ENCODE results near the gene RFTN2. TPM values are rescaled to one million over a fixed set of nuclear protein-coding genes. Genes with fewer than 3 reads are reported as not detected.
"Not testable (repeated sequence)": the region's sequence is repeated elsewhere in the genome, so short reads cannot be mapped to it uniquely, and the experiment has no call there.

Gene RFTN2, protein sequence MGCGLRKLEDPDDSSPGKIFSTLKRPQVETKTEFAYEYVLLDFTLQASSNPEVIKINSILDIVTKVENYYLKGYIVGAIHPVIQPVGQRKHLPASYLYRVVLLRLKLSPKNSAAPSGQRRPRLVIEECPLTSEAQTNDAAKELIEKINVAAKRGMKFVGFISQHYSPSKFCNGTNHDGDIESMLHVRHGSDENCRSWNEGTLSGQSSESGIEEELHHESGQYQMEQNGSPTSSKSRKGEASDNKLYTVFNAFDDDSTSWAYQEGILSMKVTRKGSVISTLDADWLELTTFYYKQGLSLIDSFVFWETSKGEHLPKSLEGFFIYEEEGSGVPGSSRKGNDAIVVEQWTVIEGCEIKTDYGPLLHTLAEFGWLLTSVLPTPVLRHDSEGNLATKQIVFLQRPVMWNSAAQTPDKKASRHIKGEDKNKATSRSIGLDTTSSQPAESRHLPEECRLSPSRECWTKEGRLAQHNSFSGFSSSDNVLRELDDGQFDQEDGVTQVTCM
- 7.0 TPM for total RNA-seq

DNA sequence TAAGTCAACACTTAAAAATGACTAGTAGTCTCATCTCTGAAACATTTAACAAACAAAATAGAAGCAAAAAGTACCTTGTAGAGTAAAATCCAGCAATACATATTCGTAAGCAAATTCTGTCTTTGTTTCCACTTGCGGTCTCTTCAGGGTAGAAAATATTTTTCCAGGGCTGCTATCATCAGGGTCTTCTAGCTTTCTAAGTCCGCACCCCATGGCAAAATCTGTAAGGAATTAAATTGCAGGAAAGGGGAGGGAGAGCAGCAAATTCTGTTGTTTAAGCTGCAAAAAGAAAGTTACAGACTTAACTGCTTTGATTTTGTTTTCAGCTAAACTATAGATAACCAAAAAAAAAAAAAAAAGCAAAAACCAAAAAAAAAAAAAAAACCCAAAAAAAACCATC is at the start of gene RFTN2:
RFTN2 (minus strand) TSS at position 342 of the 400 bp plus-strand sequence; CDS start at position 213, 129 bp downstream.
- DNase-seq (ENCODE audit: low spot score) = no peak

DNA sequence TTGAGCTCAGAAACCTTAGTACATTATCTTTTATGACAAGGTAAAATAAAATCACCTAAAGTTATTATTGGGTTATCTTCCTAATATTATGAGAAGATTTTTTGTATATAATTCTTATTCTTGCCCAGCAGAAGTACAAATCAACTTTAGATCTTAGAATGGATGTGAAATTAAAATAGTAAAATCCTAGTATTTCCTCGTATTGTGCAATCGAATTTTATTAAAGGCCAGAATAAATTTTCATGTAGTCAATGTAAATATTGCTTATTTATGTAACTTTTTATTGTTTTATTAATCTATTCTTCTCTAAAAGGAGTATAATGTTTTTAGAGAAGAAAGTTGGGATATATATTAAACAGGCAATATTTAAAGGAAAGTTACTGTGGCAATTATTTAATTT is 42.5 kb upstream of the RFTN2 start:
- no peak for DNase-seq (ENCODE audit: low spot score)

DNA sequence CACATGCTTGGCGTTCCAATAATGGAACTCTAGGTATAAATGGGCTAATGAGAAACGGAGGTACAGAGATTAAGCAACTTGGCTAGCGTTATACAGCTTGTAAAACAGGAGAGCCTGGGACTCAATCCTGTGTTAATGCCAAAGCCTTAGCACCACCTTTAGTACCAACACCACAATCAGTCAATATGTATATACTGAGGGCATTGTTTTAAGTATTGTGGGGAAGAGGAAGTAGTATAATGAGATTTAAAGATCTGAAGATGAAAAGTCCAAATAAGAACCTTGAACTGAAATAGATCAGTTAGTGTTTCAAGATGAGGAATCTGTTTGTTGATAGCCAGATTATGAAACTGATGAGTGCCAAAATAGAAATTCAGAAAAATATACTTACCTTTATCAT is 37.9 kb upstream of the RFTN2 start:
- DNase-seq (ENCODE audit: low spot score) = no peak

DNA sequence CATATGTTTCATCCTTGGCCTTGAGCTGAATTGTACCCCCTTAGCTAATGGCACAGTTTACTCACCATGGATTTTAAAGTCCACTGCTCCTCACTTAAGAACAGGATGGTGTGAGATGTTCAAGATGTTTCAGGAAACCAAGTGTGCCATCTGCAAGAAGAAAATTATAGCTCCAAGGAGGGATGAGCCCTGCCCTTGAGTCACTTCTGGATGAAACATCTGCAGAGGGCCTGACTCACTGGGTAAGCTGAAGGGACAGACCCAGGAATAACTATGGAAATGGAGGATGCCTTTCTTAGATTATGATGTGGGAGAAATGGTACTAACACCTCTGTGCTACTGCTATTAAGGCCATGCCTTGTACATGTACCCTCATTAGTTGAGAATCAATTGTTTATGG is 36.2 kb upstream of the RFTN2 start:
- no peak for DNase-seq (ENCODE audit: low spot score)

DNA sequence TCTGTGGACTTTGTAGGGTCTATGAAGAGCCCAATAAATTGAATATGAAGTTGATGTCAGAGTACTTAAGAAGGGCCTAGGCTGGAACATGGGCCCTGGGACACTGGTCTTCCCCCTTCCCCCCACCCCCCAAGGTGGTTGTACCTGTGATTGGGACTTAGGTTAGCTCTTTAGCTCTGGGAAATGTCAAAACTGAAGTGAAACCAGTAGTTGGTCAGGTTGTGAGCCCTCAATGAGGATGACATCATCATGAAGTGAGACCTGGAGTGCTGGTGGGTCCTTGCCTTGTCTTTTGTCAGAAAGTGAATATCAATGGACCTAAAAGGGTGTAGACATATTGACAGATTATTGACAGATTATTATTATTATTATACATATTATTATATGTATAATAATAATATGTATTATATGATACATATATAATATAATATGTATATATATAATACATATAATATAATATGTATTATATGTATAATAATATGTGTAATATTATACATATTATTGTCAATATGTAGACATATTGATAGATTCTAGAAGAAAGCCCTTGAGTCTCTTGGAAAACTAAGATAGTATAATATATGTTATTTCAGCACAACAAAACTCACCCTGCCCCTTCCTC is 35.1 kb upstream of the RFTN2 start:
- DNase-seq (ENCODE audit: low spot score) = no peak

DNA sequence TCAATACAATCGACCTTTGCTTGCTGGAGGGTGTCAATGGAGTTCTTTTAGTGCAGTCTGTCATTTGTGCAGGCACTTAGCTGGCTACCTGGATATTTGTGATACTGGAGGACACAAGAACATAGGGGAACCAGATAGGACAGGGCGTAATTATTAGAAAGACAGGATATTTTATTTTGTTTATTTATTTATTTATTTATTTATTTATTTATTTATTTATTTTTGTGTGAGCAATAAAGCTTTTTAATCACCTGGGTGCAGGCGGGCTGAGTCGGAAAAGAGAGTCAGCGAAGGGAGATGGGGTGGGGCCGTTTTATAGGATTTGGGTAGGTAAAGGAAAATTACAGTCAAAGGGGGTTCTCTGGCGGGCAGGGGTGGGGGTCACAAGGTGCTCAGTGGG is 33.8 kb upstream of the RFTN2 start:
- not testable (repeated sequence) for DNase-seq (ENCODE audit: low spot score)

DNA sequence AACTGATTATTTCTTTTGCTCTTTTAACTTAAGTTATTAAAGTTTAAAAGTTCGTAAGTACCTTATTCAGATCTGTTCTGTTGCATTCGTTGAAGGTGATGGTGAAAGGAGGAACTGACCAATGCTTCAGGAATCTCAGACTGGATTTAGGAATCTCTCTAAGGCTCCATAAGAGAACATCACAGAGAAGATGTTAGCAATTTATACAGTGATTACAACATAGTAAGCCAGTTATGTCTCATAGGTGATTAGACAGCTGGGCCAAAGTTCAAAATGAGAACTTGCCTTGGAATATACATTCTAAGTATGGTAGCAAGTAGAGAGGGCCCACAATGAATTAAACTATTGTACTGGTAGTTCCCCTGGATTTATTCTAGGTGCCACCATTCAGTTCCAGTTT is 32.9 kb upstream of the RFTN2 start:
- no peak for DNase-seq (ENCODE audit: low spot score)

DNA sequence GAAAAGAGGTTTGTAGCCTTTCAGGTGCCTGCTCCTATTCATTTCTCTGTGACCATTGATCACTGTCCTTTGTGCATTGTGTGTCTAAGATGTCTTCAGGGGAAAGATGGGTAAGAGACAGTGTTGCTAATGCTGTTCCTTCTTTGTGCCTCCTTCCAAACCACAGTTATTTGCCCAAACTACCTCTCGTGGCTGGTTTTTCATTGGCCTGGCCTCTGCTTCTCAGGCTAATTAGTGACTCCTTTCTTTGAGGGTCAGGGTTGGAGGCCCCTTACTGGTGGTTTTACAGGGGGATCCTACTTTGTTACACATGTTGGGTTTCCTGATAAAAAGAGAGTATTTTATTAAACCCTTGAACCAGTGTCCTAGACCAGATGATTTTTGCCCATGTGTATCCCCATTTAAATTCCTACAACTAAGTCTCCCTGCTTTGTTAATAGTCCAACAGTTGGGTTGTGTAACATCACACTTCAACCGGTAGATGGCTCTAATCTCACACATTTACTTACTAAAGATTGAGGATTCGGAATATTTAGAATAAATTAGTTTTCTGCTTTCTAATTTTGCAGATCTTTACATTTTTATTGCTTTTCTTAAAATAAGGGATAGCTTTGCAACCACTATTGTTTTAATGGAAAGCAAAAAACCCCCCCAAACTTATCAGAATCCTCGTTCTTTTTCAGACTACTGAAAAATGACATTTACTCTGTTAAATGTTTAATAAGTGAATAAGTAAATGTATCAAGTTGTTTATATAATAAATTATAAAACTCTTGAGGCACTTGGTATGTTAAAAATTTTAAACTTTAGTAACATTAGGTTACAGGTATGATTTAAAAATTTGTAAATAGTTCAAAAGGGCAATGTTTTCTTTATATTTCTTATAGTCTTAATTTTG is 32.2 kb upstream of the RFTN2 start:
- DNase-seq (ENCODE audit: low spot score) = no peak

DNA sequence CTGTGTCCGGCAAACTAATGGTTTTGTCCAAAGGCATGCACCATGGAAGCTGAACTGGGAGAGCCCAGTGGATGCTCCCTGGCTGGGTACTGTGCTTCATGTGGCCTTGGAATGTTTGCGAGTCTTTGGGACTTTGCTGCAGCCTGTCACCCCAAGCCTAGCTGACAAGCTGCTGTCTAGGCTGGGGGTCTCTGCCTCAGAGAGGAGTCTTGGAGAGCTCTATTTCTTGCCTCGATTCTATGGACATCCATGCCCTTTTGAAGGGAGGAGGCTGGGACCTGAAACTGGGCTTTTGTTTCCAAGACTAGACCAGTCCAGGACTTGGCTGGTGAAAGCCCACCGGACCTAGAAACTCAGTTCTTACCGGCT is 31.4 kb upstream of the RFTN2 start:
- DNase-seq (ENCODE audit: low spot score) = no peak

DNA sequence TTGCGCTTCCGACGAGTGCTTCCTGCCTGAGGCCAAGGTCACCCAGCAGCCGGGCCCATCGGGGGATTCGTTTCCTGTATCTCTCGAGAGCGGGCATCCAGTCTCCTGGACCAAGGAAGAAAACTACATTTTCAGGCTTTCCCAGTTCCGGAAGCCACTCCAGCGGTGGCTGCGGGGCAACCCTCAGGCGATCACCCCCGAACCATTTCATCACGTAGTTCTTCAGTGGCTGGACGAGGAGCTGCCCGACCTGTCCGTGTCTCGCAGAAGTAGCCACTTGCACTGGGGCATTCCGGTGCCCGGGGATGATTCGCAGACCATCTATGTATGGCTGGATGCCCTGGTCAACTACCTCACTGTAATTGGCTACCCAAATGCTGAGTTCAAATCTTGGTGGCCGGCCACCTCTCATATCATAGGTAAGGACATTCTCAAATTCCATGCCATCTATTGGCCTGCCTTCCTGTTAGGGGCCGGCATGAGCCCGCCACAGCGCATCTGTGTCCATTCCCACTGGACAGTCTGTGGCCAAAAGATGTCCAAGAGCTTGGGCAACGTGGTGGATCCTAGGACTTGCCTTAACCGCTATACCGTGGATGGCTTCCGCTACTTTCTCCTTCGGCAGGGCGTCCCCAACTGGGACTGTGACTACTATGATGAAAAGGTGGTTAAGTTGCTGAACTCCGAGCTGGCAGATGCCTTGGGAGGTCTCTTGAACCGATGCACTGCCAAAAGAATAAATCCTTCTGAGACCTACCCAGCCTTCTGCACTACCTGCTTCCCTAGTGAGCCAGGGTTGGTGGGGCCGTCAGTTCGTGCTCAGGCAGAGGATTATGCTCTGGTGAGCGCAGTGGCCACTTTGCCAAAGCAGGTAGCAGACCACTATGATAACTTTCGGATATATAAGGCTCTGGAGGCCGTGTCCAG is 30.8 kb upstream of the RFTN2 start:
- DNase-seq (ENCODE audit: low spot score) = peak; percentile 44

DNA sequence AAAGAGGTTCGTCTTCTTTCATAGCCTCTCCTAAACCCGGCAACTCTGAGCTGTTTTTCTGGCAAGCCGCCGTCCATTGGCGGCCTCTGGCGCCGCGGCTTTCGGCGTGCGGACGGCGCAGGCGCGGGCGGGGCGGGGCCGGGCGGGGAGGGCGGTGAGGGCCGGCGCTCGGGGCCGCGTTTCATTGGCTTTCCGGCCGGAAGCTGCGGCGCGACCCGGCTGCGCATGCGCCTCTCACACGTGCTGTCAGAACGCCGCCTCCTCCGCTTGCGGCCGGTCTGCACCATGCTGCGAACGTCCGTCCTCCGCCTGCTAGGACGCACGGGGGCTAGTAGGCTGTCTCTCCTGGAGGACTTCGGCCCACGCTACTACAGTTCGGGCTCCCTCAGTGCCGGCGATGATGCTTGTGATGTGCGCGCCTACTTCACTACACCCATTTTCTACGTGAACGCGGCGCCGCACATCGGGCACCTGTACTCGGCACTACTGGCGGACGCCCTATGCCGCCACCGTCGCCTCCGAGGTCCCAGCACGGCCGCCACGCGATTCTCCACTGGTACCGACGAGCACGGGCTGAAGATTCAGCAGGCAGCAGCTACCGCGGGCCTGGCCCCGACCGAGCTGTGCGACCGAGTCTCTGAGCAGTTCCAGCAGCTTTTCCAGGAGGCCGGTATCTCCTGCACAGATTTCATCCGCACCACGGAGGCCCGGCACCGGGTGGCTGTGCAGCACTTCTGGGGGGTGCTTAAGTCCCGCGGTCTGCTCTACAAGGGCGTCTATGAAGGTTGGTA is 29.9 kb upstream of the RFTN2 start, which contains the start of gene MARS2:
MARS2 (plus strand) TSS at position 249 of the 791 bp plus-strand sequence; CDS start at position 286, 37 bp downstream.
- peak; percentile 93 for DNase-seq (ENCODE audit: low spot score)

DNA sequence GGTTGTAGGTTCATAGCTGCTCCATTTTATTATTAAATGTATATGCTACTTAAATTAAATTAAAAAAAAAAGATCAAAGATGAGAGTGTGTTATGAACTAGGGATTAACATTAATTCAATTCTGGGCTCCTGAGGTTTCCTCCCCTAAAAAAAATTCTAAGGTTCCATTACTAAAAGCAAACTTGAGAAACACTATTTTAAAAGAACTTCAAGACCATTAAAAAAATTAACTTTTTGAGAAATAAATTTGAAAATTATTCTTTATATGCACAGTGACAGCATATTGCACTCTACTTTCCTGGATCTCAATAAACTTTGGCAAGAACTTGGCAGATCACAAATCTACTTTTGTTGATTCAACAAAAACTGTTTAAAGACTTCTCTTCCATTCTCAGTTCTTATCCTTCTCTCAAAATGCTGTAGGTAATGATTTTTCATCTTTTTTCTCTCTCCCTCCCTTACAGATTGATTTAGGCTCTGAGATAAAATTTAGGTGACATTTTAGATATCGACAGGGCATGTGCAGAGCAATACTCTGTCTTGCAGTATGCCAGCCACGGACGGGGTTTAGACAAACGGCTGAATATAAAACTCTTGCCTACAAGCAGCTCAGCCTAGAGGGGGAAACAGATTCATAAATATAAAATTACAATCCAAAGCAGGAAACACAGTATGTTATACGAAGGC is 29.2 kb upstream of the RFTN2 start:
- DNase-seq (ENCODE audit: low spot score) = no peak

DNA sequence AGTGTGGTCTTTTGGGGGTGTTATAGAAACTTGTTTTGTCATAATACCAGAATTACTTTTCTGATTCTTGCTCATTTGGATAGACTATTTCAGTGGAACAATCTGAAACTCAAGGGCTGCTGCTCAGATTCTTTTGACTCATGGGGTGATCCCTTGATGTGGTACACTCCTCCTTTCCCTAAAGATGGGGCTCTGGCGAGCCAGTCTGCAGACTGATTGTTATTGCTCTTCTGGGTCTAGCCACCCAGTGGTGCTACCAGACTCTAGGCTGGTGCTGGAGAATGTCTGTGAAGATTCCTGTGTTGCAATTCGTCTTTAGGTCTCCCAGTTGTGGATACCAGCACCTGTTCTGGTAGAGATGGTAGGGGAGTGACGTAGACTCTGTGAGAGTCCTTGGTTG is 25.6 kb upstream of the RFTN2 start:
- DNase-seq (ENCODE audit: low spot score) = no peak

DNA sequence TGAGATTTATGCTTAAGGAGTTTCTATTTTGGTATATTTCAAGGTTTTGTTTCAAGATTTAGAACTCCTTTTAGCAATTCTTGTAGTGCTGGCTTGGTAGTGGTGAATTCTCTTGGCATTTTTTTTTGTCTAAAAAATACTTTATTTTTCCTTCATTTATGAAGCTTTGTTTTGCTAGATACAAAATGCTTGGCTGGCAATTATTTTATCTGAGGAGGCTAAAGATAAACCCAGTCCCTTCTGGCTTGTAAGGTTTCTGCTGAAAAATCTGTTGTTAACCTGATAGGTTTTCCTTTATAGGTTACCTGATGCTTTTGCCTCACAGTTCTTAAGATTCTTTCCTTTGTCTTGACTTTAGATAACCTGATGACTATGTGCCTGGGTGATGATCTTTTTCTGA is 24.3 kb upstream of the RFTN2 start:
- DNase-seq (ENCODE audit: low spot score) = not testable (repeated sequence)

DNA sequence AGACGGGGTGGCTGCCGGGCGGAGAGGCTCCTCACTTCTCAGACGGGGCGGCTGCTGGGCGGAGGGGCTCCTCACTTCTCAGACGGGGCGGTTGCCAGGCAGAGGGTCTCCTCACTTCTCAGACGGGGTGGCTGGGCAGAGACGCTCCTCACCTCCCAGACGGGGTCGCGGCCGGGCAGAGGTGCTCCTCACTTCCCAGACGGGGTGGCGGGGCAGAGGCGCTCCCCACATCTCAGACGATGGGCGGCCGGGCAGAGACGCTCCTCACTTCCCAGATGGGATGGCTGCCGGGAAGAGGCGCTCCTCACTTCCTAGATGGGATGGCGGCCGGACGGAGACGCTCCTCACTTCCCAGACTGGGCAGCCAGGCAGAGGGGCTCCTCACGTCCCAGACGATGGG is 21.2 kb upstream of the RFTN2 start:
- not testable (repeated sequence) for DNase-seq (ENCODE audit: low spot score)

DNA sequence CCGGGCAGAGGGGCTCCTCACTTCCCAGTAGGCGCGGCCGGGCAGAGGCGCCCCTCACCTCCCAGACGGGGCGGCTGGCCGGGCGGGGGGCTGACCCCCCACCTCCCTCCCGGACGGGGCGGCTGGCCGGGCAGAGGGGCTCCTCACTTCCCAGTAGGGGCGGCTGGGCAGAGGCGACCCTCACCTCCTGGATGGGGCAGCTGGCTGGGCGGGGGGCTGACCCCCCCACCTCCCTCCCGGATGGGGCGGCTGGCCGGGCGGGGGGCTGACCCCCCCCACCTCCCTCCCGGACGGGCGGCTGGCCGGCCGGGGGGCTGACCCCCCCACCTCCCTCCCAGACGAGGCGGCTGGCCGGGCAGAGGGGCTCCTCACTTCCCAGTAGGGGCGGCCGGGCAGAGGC is 20.6 kb upstream of the RFTN2 start:
- DNase-seq (ENCODE audit: low spot score) = not testable (repeated sequence)

DNA sequence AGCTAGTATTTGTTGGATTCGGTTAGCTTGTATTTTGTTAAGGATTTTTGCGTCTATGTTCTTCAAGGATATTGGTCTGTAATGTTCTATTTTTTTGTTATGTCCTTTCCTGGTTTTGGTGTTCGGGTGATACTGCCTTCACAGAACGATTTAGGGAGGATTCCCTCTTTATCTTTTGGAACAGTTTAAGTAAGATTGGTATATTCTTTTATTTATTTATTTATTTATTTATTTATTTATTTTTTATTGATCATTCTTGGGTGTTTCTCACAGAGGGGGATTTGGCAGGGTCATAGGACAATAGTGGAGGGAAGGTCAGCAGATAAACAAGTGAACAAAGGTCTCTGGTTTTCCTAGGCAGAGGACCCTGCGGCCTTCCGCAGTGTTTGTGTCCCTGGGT is 19.8 kb upstream of the RFTN2 start:
- not testable (repeated sequence) for DNase-seq (ENCODE audit: low spot score)

DNA sequence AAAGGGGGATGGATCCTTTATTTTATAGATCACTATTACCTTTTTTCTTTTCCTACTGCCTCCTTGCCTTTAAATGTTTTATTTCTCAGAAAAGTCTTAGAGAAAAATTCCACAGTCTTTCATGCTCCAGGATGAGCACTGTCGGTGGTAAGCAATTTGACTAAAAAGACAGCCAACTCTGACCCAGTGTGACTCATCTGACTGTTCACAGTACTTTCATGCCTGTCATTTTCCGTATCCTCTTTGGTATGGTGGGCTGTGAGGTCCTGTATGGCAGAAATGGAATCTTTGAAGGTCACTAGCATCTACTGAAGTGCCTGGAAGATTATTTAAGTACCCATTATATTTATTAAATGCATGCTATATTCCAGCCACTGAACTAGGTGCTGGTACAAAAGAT is 2.1 kb upstream of the RFTN2 start:
- DNase-seq (ENCODE audit: low spot score) = no peak

DNA sequence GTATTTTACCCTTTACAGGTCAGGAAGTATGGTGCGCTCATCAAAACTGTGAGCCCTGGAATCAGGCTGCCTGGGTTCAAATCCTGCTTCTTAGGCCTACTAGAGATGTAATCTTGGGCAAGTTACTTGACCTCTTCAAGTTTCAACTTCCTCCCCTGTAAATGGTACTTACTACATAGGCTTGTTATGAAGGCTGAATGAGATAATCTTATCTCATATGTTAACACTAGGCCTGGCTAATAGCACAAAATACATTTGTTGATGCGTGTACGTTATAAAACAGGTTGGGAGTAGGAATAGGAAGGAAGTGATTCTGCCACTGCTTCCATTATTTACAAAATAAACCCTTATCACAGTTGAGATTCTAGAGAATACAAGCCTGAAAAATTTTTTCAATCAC is 1.7 kb upstream of the RFTN2 start:
- no peak for DNase-seq (ENCODE audit: low spot score)

Measured in ureter (tissue), 1 donor.